NCI-H2227 treated with DMSO at 0.1 percent for 48 hours (cell line): Measurements from ENCODE around the gene ZNF280A.
"Not testable (repeated sequence)": the region's sequence is repeated elsewhere in the genome, so short reads cannot be mapped to it uniquely, and the experiment has no call there.

Experiments
- DNase-seq: peaks from one replicate; lab custom pipeline; 2025; lab: John Stamatoyannopoulos, UW

ZNF280A gene

DNA sequence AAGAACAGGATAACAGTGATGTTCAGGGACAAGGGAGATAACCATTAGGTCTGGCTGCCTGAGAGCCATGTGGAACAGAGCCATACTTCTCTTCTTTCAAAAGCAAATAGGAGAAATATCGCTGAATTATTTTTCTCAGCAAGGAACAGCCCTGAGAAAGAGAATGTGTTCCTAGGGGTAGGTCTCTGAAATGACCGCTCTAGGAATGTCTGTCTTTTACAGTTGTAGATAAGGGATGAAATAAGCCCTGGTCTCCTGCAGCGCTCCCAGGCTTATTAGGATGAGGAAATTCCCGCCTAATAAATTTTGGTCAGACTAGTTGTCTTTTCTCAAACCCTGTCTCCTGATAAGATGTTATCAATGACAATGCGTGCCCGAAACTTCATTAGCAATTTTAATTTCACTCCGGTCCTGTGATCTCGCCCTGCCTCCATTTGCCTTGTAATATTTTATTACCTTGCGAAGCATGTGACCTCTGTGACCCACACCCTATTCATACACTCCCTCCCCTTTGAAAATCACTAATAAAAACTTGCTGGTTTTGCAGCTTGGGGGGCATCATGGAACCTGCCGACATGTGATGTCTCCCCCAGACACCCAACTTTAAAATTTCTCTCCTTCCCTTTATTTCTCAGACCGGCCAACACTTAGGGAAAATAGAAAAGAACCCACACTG lies 51.1 kb downstream of the ZNF280A start:
- DNase-seq, result not testable (repeated sequence)

DNA sequence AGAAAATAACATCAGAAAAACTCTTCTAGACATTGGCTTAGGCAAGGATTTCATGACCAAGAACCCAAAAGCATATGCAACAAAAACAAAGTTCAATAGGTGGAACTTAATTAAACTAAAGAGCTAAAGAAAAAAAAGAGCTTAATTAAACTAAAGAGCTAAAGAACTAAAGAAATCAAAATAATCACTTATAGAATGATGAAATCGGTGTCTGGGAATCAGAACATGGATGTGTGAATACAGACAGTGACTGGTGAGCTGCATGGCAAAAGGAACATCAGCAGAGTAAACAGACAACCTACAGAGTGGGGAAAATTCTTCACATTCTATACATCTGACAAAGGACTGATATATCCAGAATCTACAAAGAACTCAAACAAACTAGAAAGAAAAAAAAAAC lies 53.0 kb downstream of the ZNF280A start:
- DNase-seq, result no peak

GRCh38 chr22:22465782-22466181 lies 54.3 kb downstream of the ZNF280A start:
- DNase-seq, result no peak

- no peak for DNase-seq
Observed at GRCh38 chr22:22465094-22465602, 54.9 kb downstream of the ZNF280A start.

GRCh38 chr22:22464541-22465054 lies 55.5 kb downstream of the ZNF280A start:
- DNase-seq, result no peak

- DNase-seq, result peak; percentile 64
Observed at GRCh38 chr22:22463855-22464540, 56.1 kb downstream of the ZNF280A start.
